Stimulated activated effector memory CD8-positive, alpha-beta T cell treated with anti-CD3 and anti-CD28 coated beads, Interleukin-12 subunit alpha, Interleukin-12 subunit beta, amount 100 ng/mL, for 72 hours (primary cell): Measurements from ENCODE around the gene CDCA4.
A peak's percentile ranks its signal among the peaks of the same experiment; 100 is the strongest.
"Not testable (repeated sequence)": the region's sequence is repeated elsewhere in the genome, so short reads cannot be mapped to it uniquely, and the experiment has no call there.

Experiments used
- ATAC-seq: fragments of 150-1000 bp; cut with Tn5 transposase; 2 replicates; pipeline ENCODE4 v1.10.0; 2021
- DNase-seq, 2 donors: peaks; one replicate each; pipeline ENCODE4 v3.0.0; 2021 to 2022; ENCODE audit warnings: low spot score in 2 of 2
- H3K27ac Mint-ChIP-seq: one replicate; pipeline ENCODE4 v1.8.0; 2022; ENCODE audit warnings: mild to moderate bottlenecking, mixed read lengths
- H3K36me3 Mint-ChIP-seq: one replicate; pipeline ENCODE4 v1.8.0; 2022; ENCODE audit warnings: mild to moderate bottlenecking, mixed read lengths
- H3K4me1 Mint-ChIP-seq: one replicate; pipeline ENCODE4 v1.8.0; 2022; ENCODE audit warnings: mixed read lengths
- H3K4me3 Mint-ChIP-seq: one replicate; pipeline ENCODE4 v1.8.0; 2022; ENCODE audit warnings: mild to moderate bottlenecking, mixed read lengths
- H3K9me3 Mint-ChIP-seq: one replicate; pipeline ENCODE4 v1.8.0; 2022; ENCODE audit warnings: mixed read lengths

The CDCA4 gene

DNA sequence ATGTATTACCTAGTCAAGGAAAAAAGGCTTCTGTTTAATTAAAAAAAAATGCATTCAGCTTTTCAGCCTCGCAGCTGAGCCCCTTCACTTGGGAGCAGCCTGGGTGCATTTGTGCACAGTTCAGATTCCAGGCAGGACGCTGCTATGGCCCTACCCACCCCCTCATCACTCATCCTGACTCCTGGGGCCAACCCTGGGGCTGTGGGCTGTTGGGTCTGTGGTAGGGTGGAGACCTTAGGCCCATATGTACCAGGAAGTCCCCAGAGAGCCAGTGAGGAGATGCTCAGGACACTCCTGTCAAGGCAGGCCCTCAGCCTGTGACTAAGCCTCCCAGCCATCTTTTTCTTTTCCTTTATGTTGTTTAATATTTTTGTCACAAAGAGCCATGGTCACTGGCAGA lies 9.3 kb upstream of the CDCA4 start:
- Mint-ChIP-seq H3K36me3 (no peaks in the 10 kb centered on the region), H3K27ac (no peak overlapping the region), H3K4me3 (no peak overlapping the region), H3K9me3 (peaks cover 4% of the 10 kb centered on the region), H3K4me1 (peaks cover 28% of the 10 kb centered on the region)
- ATAC-seq (no peak), DNase-seq (no peak)

DNA sequence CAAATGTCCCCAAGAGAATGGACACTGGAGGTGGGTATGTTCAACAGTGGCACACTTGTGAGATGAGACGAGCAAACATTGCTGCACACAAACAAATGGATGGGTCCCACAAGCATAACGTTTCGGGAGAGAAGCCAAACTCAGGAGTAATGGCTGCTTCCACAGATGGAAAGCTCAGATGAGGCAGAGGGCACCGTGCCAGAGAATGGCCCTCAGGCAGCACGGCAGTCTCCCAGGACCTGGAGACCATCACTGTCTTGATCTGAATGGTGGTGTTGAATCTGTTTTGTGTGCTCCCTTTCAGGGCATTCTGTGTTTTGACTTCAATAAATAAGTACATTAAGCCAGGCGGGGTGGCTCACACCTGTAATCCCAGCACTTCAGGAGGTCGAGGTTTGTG lies 8.5 kb upstream of the CDCA4 start:
- ATAC-seq (no peak), DNase-seq (no peak)
- Mint-ChIP-seq H3K4me3 (no peak overlapping the region), H3K4me1 (peaks cover 33% of the 10 kb centered on the region), H3K9me3 (peaks cover 4% of the 10 kb centered on the region), H3K27ac (no peak overlapping the region), H3K36me3 (no peaks in the 10 kb centered on the region)

DNA sequence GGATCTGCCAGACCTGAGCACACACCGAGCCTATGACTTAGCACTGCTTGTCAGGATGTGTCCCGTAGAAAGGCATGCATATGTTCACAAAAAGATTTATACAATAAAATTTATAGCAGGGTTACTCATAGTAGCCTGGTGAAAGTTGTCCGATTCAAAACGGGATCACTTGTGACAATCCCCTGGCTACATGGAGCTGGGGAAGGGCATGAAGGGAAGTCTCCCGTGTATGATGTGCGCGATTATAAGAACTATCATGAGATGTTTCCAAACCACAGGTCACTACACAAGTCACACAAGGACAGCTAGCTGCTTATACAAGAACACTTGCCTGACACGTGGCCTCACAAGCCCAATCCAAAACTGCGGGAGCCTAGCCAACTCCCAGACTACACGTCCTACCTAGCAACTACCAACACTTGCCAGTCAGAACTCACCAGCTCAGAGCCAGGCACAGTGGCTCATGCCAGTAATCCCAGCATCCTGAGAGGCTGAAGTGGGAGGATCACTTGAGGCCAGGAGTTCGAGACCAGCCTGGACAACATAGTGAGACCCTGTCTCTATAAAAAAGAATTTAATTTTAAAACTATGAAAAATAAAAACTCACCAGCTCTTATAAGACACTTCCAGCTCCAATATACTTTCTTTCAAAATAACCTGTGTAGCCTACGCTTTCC lies 7.5 kb upstream of the CDCA4 start:
- no peak for ATAC-seq
- DNase-seq, result no peak
- Mint-ChIP-seq H3K27ac (no peak overlapping the region), H3K9me3 (peaks cover under 1% of the 10 kb centered on the region), H3K36me3 (no peaks in the 10 kb centered on the region), H3K4me3 (no peak overlapping the region), H3K4me1 (peaks cover 31% of the 10 kb centered on the region)

DNA sequence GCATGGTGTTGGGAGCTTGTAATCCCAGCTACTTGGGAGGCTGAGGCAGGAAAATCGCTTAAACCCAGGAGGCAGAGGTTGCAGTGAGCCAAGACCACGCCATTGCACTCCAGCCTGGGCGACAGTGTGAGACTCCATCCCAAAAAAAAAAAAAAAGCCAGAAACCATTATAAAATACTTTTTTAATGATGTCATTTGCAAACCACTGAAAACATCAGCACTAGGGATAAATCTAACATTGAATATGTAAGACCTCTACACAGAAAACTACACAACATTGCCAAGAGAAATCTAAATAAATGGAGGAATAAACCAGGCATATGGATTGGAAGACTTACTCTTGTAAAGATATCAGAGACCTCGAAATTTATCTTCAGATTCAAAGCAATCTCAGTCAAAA lies 6.8 kb upstream of the CDCA4 start:
- not testable (repeated sequence) for H3K4me3 Mint-ChIP-seq, H3K36me3 Mint-ChIP-seq, H3K9me3 Mint-ChIP-seq, ATAC-seq, DNase-seq
- peak overlapping the region; percentile 26 for H3K27ac Mint-ChIP-seq
- H3K4me1 Mint-ChIP-seq, result peaks cover 35% of the 10 kb centered on the region

GRCh38 chr14:105026802-105027563 lies 6.1 kb upstream of the CDCA4 start:
- peaks cover 41% of the 10 kb centered on the region for H3K4me1 Mint-ChIP-seq
- ATAC-seq (no peak), DNase-seq (no peak)
- peak overlapping the region; percentile 4 for H3K27ac Mint-ChIP-seq
- peak overlapping the region; percentile 21 for H3K4me3 Mint-ChIP-seq
- no peaks in the 10 kb centered on the region for H3K9me3 Mint-ChIP-seq
- H3K36me3 Mint-ChIP-seq, result no peaks in the 10 kb centered on the region

DNA sequence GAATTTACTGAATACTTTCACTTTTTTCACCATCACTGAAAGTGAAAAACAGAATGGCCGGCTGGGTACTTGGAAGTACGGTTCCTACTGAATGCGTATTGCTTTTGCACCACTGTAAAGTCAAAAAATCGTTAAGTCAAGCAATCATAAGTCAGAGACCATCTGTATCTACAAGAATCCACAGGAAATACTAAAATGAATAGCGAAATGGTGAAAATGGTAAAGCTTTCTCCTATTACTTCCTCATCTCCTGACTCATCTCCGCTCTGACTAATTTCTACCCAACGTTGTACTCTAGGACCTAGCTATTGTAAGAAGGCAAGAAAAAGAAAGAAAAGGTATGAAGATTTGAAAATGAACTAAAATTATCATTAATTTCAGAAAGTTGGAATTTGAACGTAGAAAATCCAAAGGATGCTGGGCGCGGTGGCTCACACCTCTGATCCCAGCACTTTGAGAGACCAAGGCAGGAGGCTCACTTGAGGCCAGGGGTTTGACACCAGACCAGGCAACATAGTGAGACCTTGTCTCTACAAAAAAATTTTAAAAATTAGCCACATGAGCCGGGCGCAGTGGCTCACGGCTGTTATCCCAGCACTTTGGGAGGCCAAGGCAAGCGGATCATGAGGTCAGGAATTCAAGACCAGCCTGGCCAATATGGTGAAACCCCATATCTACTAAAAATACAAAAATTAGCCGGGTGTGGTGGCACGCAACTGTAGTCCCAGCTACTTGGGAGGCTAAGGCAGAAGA lies 5.3 kb upstream of the CDCA4 start:
- peak overlapping the region; percentile 4 for H3K27ac Mint-ChIP-seq
- H3K36me3 Mint-ChIP-seq, result no peaks in the 10 kb centered on the region
- peaks cover 47% of the 10 kb centered on the region for H3K4me1 Mint-ChIP-seq
- peak overlapping the region; percentile 21 for H3K4me3 Mint-ChIP-seq
- no peaks in the 10 kb centered on the region for H3K9me3 Mint-ChIP-seq
- DNase-seq (no peak), ATAC-seq (peak; percentile 77)

DNA sequence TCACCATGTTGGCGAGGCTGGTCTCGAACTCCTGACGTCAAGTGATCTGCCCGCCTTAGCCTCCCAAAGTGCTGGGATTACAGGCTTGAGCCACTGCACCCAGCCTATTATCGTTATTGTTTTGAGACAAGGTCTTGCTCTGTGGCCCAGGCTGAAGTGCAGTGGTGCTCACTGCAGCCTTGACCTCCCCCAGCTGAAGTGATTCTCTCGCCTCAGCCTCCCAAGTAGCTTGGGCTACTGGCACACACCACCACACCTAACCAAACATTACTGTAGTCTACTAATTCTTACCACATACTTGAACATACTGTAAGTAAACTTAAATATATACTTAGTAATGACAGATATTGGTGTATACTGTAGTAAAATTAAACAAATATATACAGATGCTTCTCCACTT lies 4.5 kb upstream of the CDCA4 start:
- H3K27ac Mint-ChIP-seq, result peak overlapping the region; percentile 4
- H3K36me3 Mint-ChIP-seq, result no peaks in the 10 kb centered on the region
- DNase-seq (no peak), ATAC-seq (no peak)
- no peaks in the 10 kb centered on the region for H3K9me3 Mint-ChIP-seq
- H3K4me1 Mint-ChIP-seq, result peaks cover 41% of the 10 kb centered on the region
- peak overlapping the region; percentile 21 for H3K4me3 Mint-ChIP-seq

DNA sequence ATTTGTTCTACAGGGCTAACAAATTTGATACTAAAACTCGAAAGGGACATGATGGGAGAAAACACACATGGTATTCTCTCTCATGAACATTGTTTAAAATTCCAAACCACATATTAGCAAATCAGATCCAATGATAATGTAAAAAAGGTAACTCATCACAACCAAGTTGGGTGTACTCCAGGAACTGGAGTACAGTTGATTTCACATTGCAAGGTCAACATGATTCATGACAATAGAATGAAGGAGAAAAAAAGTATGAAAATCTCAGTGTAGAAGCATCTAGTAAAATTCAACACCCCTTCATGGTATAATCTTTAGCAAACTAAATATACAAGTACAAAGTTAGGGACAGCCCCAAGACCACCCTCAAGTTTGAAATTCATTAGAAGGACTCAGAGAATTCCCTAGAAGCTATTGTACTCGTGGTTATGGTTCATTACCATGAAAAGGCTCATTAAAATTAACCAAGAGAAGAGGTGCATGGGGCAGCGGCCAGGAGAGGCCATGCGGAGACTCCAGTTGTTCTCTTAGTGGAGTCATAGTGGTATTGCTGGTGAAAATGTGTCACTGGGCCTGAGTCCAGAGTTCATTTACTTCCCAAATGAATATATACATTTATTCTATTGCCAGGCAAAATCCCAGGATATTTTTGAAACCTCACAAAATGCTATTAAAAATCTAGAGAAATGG lies 3.1 kb upstream of the CDCA4 start:
- H3K4me1 Mint-ChIP-seq, result peaks cover 54% of the 10 kb centered on the region
- H3K36me3 Mint-ChIP-seq, result peaks cover 15% of the 10 kb centered on the region
- H3K9me3 Mint-ChIP-seq, result no peaks in the 10 kb centered on the region
- no peak overlapping the region for H3K4me3 Mint-ChIP-seq
- no peak for ATAC-seq
- H3K27ac Mint-ChIP-seq, result no peak overlapping the region
- DNase-seq, result no peak

GRCh38 chr14:105023144-105023543 lies 2.3 kb upstream of the CDCA4 start:
- Mint-ChIP-seq H3K4me3 (peak overlapping the region; percentile 97), H3K27ac (peak overlapping the region; percentile 20), H3K9me3 (no peaks in the 10 kb centered on the region), H3K36me3 (peaks cover 23% of the 10 kb centered on the region), H3K4me1 (peaks cover 62% of the 10 kb centered on the region)
- ATAC-seq (no peak), DNase-seq (no peak)

GRCh38 chr14:105022276-105022670 lies 1.4 kb upstream of the CDCA4 start:
- peak overlapping the region; percentile 97 for H3K4me3 Mint-ChIP-seq
- DNase-seq (no peak), ATAC-seq (no peak)
- H3K27ac Mint-ChIP-seq, result peak overlapping the region; percentile 92
- no peaks in the 10 kb centered on the region for H3K9me3 Mint-ChIP-seq
- peaks cover 70% of the 10 kb centered on the region for H3K4me1 Mint-ChIP-seq
- peaks cover 32% of the 10 kb centered on the region for H3K36me3 Mint-ChIP-seq

DNA sequence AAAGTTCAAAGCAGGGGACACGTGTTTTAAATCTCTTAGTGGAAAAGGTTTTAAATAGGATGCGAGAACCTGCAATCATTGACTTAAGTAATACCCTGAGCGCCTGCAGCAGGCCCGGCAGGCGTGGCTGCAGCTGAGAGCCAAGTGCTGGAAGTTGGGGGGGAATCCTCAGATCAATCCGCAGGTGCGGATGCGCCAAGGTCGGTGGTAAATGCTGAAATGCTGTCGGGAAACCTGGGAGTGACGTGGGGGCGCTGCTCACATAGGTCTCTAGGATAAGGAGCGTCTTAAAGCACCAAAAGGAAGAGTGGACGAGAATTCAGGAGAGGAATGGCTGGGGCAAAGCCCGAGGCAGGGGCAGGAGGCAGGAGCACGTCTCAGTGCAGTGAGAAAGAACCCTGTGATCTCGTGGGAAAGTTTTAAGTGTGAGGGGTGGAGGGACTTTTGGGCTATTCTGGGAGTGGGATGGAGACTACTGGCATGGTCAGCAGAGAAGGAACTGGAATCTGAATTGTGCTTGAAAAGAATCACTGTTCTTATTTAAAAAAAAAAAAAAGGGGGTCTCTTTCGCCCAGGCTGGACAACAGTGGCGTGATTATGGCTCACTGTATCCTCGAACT lies 883 bp upstream of the CDCA4 start:
- peak overlapping the region; percentile 92 for H3K27ac Mint-ChIP-seq
- H3K4me1 Mint-ChIP-seq, result peaks cover 68% of the 10 kb centered on the region
- no peak for ATAC-seq
- peaks cover 37% of the 10 kb centered on the region for H3K36me3 Mint-ChIP-seq
- no peak for DNase-seq
- H3K4me3 Mint-ChIP-seq, result peak overlapping the region; percentile 97
- H3K9me3 Mint-ChIP-seq, result no peaks in the 10 kb centered on the region

DNA sequence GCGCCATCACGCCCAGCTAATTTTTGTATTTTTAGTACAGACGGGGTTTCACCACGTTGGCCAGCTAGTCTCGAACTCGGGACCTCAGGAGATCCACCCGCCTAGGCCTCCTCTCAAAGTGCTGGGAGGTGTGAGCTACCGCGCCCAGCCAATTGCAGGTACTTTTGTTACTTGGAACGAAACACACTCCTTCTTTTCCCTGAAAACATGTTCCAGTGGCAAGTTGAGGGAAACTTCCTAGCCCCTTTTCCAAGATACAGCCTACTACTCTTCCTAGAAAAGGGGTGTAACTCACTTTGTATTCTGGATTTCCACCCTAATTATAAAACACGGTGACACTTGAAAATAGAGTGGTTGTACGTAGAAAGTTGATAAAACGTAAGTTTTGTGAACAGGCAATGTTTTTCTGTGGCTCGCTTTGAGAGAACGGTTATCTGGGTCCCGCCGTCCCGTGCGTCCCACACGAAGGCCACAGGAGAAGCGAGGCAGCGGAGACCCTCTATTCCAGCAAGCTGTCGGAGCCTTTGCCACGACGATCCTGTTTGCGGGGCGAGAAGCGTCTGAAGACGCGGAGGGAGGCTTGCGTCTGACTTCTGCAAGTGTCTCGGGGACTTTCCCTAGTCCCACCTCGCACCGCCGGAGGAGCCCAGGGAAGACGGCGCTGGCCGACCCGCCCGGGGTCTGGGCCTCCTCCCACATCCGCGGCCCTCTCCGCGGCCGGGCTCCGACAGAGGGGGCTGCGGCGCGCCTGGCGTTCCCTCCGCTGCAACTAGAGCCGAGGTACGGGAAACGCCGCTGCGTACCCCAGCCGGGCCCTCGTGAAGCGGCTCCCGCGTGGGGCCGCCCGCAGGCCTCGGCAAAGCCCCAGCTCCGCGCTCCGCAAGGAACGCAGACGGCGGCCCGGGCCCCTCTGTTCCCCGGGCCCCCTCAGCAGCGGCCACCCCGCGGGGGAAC lies 745 bp downstream of the CDCA4 start:
- Mint-ChIP-seq H3K9me3 (no peaks in the 10 kb centered on the region), H3K27ac (peak overlapping the region; percentile 84), H3K4me3 (peak overlapping the region; percentile 97), H3K36me3 (peaks cover 53% of the 10 kb centered on the region), H3K4me1 (peaks cover 78% of the 10 kb centered on the region)
- peak; percentile 49 to 84 for DNase-seq
- ATAC-seq, result peak; percentile 41

DNA sequence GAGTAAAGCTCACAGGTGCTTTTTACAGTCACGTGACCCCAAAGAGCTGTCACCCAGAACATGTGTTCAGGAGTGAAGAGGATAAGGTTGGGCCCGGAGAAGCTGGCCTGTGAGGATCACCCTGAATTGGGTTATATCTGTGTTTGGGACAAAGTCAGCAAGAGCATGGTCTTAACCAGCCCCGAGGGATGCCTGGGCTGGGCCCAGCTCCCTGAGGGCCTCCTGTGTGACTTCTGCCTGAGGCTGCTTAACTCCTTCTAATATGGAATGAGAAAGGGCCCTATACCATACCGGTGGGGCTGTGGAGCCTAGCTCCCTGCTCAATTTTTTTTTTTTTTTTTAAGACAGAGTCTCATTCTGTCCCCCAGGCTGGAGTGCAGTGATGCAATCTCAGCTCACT lies 2.5 kb downstream of the CDCA4 start:
- ATAC-seq (no peak), DNase-seq (no peak)
- Mint-ChIP-seq H3K9me3 (no peaks in the 10 kb centered on the region), H3K4me1 (peaks cover 84% of the 10 kb centered on the region), H3K27ac (peak overlapping the region; percentile 84), H3K4me3 (peak overlapping the region; percentile 97), H3K36me3 (peaks cover 64% of the 10 kb centered on the region)

GRCh38 chr14:105015905-105016304 lies 5.0 kb downstream of the CDCA4 start:
- Mint-ChIP-seq H3K4me3 (peak overlapping the region; percentile 97), H3K9me3 (no peaks in the 10 kb centered on the region), H3K27ac (peak overlapping the region; percentile 88), H3K4me1 (peaks cover 82% of the 10 kb centered on the region), H3K36me3 (peaks cover 83% of the 10 kb centered on the region)
- DNase-seq (no peak), ATAC-seq (no peak)
